GM19468 (cell line): ENCODE results near the gene FHL3.
"Not testable (repeated sequence)": the region's sequence is repeated elsewhere in the genome, so short reads cannot be mapped to it uniquely, and the experiment has no call there.

ENCODE experiments used
- ATAC-seq: cut with Tn5 transposase; IDR thresholded peaks from one replicate; pipeline ENCODE4 v1.9.1; 2021; ENCODE audit warnings: mild to moderate bottlenecking, moderate library complexity, moderate number of reproducible peaks; ENCODE audit not compliant: unreplicated experiment; ENCODE audit errors: extremely low read depth

Gene FHL3

GRCh38 chr1:38037221-38037939, 32.1 kb upstream of the FHL3 start:
- no peak for ATAC-seq

- ATAC-seq = no peak
Measured at GRCh38 chr1:38034871-38035270, 29.6 kb upstream of the FHL3 start.

- not testable (repeated sequence) for ATAC-seq
Measured at GRCh38 chr1:38032992-38033391, 27.7 kb upstream of the FHL3 start.

- ATAC-seq = no peak
Measured at GRCh38 chr1:38031513-38031866, 26.2 kb upstream of the FHL3 start.

GRCh38 chr1:38030596-38031512, 25.5 kb upstream of the FHL3 start:
- ATAC-seq = no peak

- ATAC-seq = no peak
Measured at GRCh38 chr1:38029685-38030511, 24.6 kb upstream of the FHL3 start.

GRCh38 chr1:38029081-38029681, 23.9 kb upstream of the FHL3 start:
- ATAC-seq = no peak

- ATAC-seq = no peak
Measured at GRCh38 chr1:38028671-38029070, 23.4 kb upstream of the FHL3 start.

GRCh38 chr1:38028105-38028591, 22.8 kb upstream of the FHL3 start:
- ATAC-seq = peak; percentile 55

GRCh38 chr1:38027201-38028104, 22.1 kb upstream of the FHL3 start:
- no peak for ATAC-seq

- no peak for ATAC-seq
Measured at GRCh38 chr1:38026592-38027200, 21.4 kb upstream of the FHL3 start.

- ATAC-seq = no peak
Measured at GRCh38 chr1:38025664-38026063, 20.4 kb upstream of the FHL3 start.

- no peak for ATAC-seq
Measured at GRCh38 chr1:38025233-38025632, 19.9 kb upstream of the FHL3 start.

- ATAC-seq = no peak
Measured at GRCh38 chr1:38022810-38023209, 17.5 kb upstream of the FHL3 start.

- no peak for ATAC-seq
Measured at GRCh38 chr1:38021969-38022368, 16.7 kb upstream of the FHL3 start.

GRCh38 chr1:38020396-38020795, 15.1 kb upstream of the FHL3 start:
- no peak for ATAC-seq

- ATAC-seq = no peak
Measured at GRCh38 chr1:38018864-38019343, 13.6 kb upstream of the FHL3 start.

- no peak for ATAC-seq
Measured at GRCh38 chr1:38015978-38016725, 10.8 kb upstream of the FHL3 start.
